ENCODE measurements around the gene VENTX.

- TF ChIP-seq ELK1 (IDR thresholded peaks at IDR 0.05; ENCODE audit: borderline replicate concordance, low read depth, low read length) (no peak), USF2 (IDR thresholded peaks at IDR 0.05; ENCODE audit: low read depth, low read length) (no peak), CTCF (conservative IDR thresholded peaks at IDR 0.05; ENCODE audit: low read depth, low read length) (no peak), MAFK (IDR thresholded peaks at IDR 0.05; ENCODE audit: low read depth, low read length) (no peak), POLR2A (IDR thresholded peaks at IDR 0.05; ENCODE audit: low read depth, low read length) (no peak), RFX5 (IDR thresholded peaks at IDR 0.05; ENCODE audit: low read depth, low read length) (no peak), RCOR1 (IDR thresholded peaks at IDR 0.05; ENCODE audit: insufficient replicate concordance, low read length) (no peak), RAD21 (IDR thresholded peaks at IDR 0.05; ENCODE audit: low read length) (no peak)
These were observed 38.4 kb downstream of the VENTX start for GRCh38 chr10:133276100-133276434.
